ENCODE data around the gene KRTAP19-3. TPM values are rescaled to one million over a fixed set of nuclear protein-coding genes. Genes with fewer than 3 reads are reported as not detected.

The KRTAP19-3 gene
- total RNA-seq, 1 donor from 2014 or later = not detected

DNA sequence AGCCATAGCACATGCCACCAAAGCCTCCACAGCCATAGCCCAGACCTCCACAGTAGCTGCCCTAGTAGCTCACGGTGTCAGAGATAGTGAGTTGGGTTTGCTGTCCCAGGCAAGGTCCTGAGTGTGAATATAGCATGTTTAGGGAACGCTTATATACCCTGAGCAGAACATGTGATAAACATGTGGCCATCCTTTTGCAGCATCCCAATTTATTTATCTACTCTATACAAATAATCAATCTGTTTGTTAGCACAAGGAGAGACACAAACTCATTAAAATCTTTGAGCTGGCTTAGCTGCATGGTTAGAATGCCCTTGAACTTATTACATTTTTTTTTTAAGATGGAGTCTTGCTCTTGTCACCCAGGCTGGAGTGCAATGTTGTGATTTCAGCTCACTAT lies 4.5 kb downstream of the KRTAP19-3 start, which contains the start of gene KRTAP19-2:
Gene KRTAP19-2, minus strand, starts transcription at position 101 of the 400 bp plus-strand sequence. Its CDS starts 88 bp downstream, at position 13.
- H3K36me3 ChIP-seq (ENCODE audit: control insufficient read depth, insufficient read depth, low read length) = no peaks in the 10 kb centered on the region
- TF ChIP-seq, protein P1, sequence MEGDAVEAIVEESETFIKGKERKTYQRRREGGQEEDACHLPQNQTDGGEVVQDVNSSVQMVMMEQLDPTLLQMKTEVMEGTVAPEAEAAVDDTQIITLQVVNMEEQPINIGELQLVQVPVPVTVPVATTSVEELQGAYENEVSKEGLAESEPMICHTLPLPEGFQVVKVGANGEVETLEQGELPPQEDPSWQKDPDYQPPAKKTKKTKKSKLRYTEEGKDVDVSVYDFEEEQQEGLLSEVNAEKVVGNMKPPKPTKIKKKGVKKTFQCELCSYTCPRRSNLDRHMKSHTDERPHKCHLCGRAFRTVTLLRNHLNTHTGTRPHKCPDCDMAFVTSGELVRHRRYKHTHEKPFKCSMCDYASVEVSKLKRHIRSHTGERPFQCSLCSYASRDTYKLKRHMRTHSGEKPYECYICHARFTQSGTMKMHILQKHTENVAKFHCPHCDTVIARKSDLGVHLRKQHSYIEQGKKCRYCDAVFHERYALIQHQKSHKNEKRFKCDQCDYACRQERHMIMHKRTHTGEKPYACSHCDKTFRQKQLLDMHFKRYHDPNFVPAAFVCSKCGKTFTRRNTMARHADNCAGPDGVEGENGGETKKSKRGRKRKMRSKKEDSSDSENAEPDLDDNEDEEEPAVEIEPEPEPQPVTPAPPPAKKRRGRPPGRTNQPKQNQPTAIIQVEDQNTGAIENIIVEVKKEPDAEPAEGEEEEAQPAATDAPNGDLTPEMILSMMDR (IDR thresholded peaks at IDR 0.05; ENCODE audit: insufficient read depth, low read length, poor library complexity, severe bottlenecking) = no peak
- no peak within 1 kb of the TSS for H3K4me3 ChIP-seq (ENCODE audit: low read depth, low read length)
- no peaks in the 10 kb centered on the region for H3K27me3 ChIP-seq (ENCODE audit: control insufficient read depth, insufficient read depth, low read length)
- no peak for DNase-seq (ENCODE audit: low read depth)

DNA sequence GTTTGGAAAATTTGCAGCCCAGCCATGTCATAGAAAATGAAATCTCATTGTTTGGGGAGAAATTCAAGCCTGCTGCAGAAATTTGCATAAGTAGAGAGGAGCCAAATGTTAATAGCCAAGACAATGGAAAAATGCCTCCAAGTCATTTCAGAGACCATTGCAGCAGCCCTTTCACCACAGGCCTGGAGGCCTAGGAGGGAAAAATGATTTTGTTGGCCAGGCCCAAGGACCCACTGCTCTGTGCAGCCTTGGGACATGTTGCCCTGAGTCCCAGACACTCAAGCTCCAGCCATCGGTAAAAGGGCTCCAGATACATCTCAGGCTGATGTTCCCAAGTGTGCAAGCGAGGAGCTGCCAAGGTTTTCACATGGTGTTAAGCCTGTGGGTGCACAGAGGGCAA lies 5.6 kb downstream of the KRTAP19-3 start:
- TF ChIP-seq, protein P1 (IDR thresholded peaks at IDR 0.05; ENCODE audit: insufficient read depth, low read length, poor library complexity, severe bottlenecking) = no peak
- Histone ChIP-seq H3K36me3 (ENCODE audit: control insufficient read depth, insufficient read depth, low read length) (no peaks in the 10 kb centered on the region), H3K4me3 (ENCODE audit: low read depth, low read length) (no peak overlapping the region), H3K27me3 (ENCODE audit: control insufficient read depth, insufficient read depth, low read length) (no peaks in the 10 kb centered on the region)
- DNase-seq (ENCODE audit: low read depth) = no peak

DNA sequence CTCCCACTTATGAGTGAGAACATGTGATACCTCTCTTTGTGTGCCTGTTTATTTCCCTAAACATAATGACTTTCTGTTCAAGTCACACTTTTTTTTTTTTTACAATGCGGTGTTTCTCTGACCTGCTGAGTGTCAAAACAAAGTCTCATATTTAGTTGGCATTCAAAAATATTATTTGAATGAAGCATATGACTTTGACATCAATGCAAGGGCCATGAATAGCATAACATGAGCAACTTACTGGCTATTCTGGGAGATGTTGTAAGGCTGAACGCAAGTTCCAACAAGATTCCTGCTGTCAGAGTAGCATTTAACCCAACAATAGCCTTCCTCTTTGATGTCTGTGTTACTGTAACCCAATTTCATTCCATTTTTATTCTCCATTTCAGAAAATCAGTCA lies 9.7 kb downstream of the KRTAP19-3 start:
- Histone ChIP-seq H3K36me3 (ENCODE audit: control insufficient read depth, insufficient read depth, low read length) (no peaks in the 10 kb centered on the region), H3K4me3 (ENCODE audit: low read depth, low read length) (no peak overlapping the region), H3K27me3 (ENCODE audit: control insufficient read depth, insufficient read depth, low read length) (no peaks in the 10 kb centered on the region)
- TF ChIP-seq, protein P1 (IDR thresholded peaks at IDR 0.05; ENCODE audit: insufficient read depth, low read length, poor library complexity, severe bottlenecking) = no peak
- no peak for DNase-seq (ENCODE audit: low read depth)

DNA sequence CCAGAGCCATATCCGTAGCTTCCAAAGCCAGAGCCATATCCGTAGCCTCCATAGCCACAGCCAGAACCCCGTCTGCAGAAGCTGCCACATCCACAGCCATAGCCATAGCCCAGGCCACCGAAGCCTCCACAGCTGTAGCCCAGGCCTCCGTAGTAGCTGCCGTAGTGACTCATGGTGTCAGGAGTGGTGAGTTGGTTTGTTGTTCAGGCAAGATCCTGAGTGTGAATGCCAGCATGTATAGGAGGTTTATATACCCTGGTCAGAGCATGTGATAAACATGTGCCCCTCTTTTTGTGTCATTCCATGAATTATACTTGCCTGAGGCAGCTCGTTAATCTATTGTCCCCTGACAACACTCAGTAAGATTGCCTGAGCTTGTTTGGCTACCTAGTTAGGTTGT lies 11.7 kb downstream of the KRTAP19-3 start, which contains the start of gene KRTAP19-1:
Gene KRTAP19-1, minus strand, starts transcription at position 223 of the 400 bp plus-strand sequence. Its CDS starts 50 bp downstream, at position 173.
- TF ChIP-seq, protein P1 (IDR thresholded peaks at IDR 0.05; ENCODE audit: insufficient read depth, low read length, poor library complexity, severe bottlenecking) = no peak
- H3K4me3 ChIP-seq (ENCODE audit: low read depth, low read length) = no peak within 1 kb of the TSS
- no peaks in the 10 kb centered on the region for H3K27me3 ChIP-seq (ENCODE audit: control insufficient read depth, insufficient read depth, low read length)
- DNase-seq (ENCODE audit: low read depth) = no peak
- H3K36me3 ChIP-seq (ENCODE audit: control insufficient read depth, insufficient read depth, low read length) = no peaks in the 10 kb centered on the region

DNA sequence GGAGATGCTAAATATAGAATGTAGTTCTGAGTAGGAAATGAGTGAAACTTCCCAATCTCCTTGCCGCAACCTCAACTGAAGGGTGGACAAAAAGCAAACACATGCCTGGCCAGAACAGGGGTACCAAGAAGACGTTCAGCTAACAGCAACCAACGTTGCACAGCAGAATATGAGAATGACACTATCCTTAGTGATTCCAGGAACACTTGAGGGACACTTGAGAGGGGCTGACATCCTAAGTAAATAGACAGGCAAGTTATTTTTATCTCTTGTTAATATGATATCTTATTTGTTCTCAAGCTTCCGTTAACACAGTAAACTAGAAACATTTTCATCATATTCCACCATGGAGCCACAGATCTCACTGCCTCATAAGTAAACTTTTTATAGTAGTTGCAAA lies 12.6 kb downstream of the KRTAP19-3 start:
- TF ChIP-seq, protein P1 (IDR thresholded peaks at IDR 0.05; ENCODE audit: insufficient read depth, low read length, poor library complexity, severe bottlenecking) = no peak
- no peaks in the 10 kb centered on the region for H3K36me3 ChIP-seq (ENCODE audit: control insufficient read depth, insufficient read depth, low read length)

DNA sequence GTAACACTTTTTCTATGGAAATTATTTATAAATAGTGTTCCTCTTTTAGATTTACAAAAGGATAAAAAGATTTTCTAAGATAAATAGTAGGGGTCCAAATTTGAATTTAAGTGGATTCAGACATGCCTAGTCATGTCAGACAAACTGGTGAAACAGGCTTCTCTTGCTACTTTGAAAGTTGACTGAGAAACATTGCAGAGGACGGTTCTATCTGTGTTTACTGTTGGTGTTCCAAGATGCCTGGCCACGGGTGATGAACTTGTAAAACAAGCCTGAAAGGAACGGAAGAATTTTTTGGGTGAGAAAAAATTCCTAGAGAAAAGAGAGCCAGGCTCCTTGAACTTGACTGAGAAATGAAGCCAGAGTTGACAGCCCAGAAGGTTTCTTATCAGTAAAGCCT lies 13.8 kb downstream of the KRTAP19-3 start:
- Histone ChIP-seq H3K4me3 (ENCODE audit: low read depth, low read length) (no peak overlapping the region), H3K36me3 (ENCODE audit: control insufficient read depth, insufficient read depth, low read length) (no peaks in the 10 kb centered on the region), H3K27me3 (ENCODE audit: control insufficient read depth, insufficient read depth, low read length) (no peaks in the 10 kb centered on the region)
- TF ChIP-seq, protein P1 (IDR thresholded peaks at IDR 0.05; ENCODE audit: insufficient read depth, low read length, poor library complexity, severe bottlenecking) = no peak
- no peak for DNase-seq (ENCODE audit: low read depth)

More for the DNA sequence above, 12.6 kb downstream of the KRTAP19-3 start:
- DNase-seq (ENCODE audit: low read depth) = no peak
- H3K27me3 ChIP-seq (ENCODE audit: control insufficient read depth, insufficient read depth, low read length) = no peaks in the 10 kb centered on the region
- H3K4me3 ChIP-seq (ENCODE audit: low read depth, low read length) = no peak overlapping the region
